DND-41 (cell line): Measurements from ENCODE around the gene GTF2H4.

Experiments used
- EZH2 ChIP-seq: IDR thresholded peaks from 3 replicates; pipeline ENCODE4 v1.6.1; 2012; ENCODE audit warnings: borderline replicate concordance, low read depth, mild to moderate bottlenecking, moderate library complexity, low read length, inconsistent platforms; ENCODE audit not compliant: severe bottlenecking
- TF ChIP-seq, protein P1 (sequence below): IDR thresholded peaks from 2 replicates; pipeline ENCODE4 v1.5.1; 2012; ENCODE audit warnings: borderline replicate concordance, low read length, moderate library complexity, mild to moderate bottlenecking; ENCODE audit not compliant: poor library complexity, severe bottlenecking; ENCODE audit errors: extremely low read depth

DNA sequence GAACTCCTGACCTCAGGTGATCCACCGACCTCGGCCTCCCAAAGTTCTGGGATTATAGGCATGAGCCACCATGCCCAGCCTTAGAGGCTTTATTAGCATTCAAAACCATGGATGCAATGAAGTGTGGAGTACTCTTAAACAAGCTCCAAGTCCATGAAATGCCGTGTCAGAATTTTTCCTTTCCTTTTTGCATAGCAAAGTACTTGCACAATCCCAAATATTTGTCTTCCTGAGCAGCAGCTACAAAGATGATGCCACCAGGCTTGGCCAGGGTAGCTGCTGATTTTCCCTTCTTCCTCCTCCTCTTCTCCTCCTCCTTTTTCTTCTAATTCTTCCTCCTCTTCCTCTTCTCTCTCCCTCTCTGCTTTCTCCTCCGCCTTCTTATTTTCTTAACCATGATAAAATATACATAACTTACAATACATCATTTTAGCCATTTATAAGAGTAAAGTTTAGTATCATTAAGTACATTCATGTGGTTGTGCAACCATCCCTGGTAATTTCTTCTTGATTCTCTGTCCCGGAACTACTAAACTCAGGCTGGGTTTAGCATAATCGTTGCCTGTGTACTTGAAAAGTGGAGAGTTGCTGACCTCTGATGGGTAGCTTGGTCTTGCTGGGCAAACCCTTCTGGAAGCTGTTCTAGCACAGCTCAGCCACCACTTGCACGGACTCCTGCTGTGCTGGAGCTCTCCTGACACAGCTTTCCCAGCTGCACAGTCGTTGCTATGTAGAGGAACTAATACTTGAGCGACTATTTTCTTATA is 53.1 kb downstream of the GTF2H4 start:
- TF ChIP-seq, protein P1, sequence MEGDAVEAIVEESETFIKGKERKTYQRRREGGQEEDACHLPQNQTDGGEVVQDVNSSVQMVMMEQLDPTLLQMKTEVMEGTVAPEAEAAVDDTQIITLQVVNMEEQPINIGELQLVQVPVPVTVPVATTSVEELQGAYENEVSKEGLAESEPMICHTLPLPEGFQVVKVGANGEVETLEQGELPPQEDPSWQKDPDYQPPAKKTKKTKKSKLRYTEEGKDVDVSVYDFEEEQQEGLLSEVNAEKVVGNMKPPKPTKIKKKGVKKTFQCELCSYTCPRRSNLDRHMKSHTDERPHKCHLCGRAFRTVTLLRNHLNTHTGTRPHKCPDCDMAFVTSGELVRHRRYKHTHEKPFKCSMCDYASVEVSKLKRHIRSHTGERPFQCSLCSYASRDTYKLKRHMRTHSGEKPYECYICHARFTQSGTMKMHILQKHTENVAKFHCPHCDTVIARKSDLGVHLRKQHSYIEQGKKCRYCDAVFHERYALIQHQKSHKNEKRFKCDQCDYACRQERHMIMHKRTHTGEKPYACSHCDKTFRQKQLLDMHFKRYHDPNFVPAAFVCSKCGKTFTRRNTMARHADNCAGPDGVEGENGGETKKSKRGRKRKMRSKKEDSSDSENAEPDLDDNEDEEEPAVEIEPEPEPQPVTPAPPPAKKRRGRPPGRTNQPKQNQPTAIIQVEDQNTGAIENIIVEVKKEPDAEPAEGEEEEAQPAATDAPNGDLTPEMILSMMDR, result no peak
- TF ChIP-seq EZH2, result no peak
